ENCODE measurements around the gene SNX24.

Gene SNX24

DNA sequence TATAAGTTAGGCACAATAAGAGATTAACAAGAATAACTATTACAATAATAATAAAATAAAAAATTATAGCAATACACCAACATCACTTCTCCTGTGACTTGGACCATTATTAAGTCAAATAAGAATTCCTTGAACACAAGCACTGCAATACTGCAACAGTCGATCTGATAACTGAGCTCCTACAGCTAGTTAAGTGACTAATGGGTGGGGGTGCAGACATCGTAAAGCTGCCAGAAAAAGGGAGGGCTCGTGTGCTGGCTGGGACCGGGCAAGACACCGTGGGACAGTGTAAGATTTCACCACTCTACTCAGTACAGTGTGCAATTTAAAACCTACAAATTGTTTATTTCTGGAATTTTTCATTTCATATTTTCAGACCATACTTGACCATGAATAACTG lies 78.8 kb downstream of the SNX24 start:
- no peak for DNase-seq

DNA sequence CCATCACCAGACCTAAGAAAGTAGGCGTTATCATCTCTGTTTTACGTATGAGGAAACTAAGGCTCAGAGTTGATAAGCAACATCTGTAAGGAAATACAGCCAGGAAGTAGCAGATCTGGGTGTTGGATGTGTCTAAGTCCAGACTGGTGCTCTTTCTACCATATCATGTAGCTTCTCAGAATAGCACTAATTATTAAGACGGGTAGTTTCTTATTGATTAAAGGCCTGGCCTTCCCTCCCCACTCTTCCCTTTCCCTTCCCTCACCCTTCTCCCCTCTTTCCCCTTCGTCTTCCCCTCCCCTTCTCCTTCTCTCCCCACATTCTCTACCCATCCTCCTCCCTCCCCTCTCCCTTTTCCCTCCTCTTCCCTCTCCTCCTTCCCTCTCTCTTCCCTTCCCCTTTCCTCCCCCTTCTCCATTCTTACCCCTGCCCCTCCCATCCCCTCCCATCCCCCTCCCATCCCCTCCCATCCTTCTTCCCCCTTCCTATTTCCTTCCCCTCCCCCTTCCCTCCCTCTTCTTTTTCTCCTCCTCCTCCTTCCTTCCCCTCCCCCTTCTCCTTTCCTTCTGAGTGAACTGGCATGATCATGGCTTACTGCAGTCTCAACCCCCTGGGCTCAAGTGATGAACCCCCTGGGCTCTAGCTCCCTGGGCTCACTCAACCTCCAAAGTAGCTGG lies 79.4 kb downstream of the SNX24 start:
- DNase-seq: no peak

GRCh38 chr5:122929001-122929400 lies 83.6 kb downstream of the SNX24 start:
- no peak for DNase-seq

- DNase-seq: no peak
Measured at GRCh38 chr5:122929980-122930379, 84.6 kb downstream of the SNX24 start.

GRCh38 chr5:122933956-122934355 lies 88.5 kb downstream of the SNX24 start:
- DNase-seq: no peak

- no peak for DNase-seq
Measured at GRCh38 chr5:122936088-122936487, 90.7 kb downstream of the SNX24 start.

- no peak for DNase-seq
Measured at GRCh38 chr5:122937914-122938313, 92.5 kb downstream of the SNX24 start.

GRCh38 chr5:122940890-122941289 lies 95.5 kb downstream of the SNX24 start:
- no peak for DNase-seq

DNA sequence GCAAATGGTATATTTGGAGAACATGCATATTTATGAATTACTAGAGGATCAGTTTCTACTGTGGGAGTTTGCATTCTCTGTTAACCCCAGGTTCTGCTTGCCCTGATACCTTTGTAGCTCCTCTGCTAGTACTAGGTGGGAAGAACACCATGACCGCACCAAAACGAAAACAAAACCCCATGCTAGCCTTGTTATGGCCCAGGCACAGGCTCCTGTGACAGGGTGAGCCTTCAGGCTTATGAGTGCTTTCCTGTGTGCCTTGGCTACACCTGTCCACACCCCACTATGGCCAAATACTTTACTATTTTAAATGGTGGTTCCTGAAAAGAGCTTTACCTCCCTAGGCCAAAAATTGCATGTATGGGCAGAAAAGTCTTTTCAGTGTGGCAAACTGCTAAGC lies 96.3 kb downstream of the SNX24 start:
- DNase-seq: no peak

DNA sequence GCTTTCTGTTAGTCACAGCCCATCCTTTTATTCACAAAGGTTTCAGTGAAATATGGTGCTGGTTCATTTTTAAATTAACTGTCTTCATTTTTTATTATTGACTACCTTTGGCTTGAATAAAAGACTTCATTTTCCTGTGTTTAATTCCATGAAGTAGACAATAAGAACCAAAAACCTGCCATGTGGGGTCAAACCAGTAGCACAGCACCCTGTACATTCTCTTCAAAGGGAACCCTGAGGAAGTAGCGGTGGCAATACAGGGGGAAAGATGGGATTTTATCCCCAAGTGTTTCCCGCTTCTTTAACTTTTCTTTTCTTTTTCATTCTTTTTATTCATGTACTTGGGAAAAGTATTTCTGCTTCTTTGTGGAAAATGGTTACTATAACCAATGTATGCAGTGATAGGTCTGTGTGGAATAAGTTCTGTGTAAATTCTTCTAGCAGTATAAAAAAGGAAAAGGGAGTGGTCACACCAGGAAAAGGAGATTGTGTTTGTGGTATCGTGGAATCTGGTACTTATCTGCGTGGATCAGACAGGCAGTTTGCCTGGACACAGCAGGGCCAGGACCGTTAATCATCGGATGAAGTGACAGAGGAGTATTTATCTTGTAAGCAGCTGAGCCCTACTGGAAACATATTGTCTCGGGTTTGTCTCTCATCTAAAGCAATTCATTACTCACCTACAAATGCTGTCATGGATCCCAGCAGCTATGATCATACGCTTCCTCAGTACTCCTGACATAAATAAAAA lies 96.9 kb downstream of the SNX24 start:
- peak in 1 of 2 experiments; percentile 33 for DNase-seq

GRCh38 chr5:122943050-122943698 lies 97.8 kb downstream of the SNX24 start:
- no peak for DNase-seq

GRCh38 chr5:122944051-122944450 lies 98.6 kb downstream of the SNX24 start:
- DNase-seq: no peak

- DNase-seq: no peak
Measured at GRCh38 chr5:122947372-122947771, 102.0 kb downstream of the SNX24 start.

GRCh38 chr5:122947772-122948171 lies 102.4 kb downstream of the SNX24 start:
- no peak for DNase-seq

- DNase-seq: no peak
Measured at GRCh38 chr5:122948319-122948718, 102.9 kb downstream of the SNX24 start.

GRCh38 chr5:122951658-122952057 lies 106.2 kb downstream of the SNX24 start:
- DNase-seq: no peak

DNA sequence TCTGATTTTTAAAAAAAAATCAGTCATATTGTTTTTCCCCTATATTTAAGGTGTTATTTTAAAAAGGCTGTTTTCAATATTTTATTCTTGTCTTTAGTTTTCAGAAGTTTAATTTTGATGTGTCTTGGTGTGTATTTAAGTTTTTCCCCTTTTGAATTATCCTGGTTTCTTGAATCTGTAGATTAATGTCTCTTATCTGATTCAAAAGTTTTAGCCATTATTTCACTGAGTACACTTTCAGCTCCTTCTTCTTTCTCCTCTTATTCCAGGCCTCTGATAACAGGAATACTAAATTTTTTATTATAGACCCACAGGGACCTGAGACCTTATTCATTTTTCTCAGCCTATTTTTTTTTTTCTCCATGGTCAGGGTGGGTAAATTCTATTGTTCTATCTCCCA lies 109.3 kb downstream of the SNX24 start:
- DNase-seq: no peak

DNA sequence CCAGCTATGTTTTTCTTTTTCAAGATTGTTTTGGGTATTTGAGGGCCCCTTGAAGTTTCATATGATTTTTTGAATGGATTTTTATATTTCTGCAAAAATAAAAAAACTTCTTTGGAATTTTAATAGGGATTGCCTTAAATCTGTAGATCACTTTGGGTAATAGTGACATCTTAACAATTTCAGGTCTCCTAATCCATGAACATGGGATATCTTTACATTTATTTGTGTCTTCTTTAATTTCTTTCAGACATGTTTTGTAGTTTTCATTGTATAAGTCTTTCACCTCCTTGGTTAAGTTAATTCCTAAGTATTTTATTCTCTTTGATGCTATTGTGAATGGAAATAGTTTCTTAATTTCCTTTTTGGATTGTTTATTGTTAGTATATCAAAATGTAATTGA lies 112.0 kb downstream of the SNX24 start:
- DNase-seq: no peak

DNA sequence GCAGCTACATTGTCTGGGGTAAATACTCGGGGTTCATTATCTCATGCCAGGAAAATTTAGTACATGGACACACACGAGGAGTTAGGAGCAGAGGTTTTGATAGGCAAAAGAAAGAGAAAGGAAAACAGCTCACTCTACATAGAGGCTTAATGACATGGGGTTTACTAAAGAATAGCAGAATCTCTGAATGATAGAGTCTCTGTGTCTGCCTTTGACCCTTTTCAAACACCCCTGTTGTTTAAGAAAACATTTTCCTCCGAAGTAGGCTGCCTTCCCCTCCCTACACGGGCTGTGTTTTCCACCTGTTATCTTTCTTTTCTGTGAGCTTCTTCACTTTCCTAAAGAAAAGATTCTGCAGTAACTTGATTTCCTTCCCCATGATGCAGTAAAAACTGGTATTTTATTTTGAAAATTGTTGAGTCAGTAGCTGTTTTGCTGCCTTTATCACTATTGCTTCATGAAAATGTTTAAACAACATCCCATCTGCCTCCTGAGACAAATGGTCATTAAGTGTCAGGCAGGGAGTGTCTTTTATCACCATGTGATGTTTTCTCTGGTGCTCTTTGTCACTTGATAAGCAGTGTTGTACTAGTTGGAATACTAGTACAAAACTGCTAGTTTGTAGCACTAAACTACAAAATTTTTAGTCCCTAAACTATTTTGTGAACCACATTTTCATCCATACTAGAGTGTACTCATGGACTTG lies 114.5 kb downstream of the SNX24 start:
- DNase-seq: no peak

- DNase-seq: no peak
Measured at GRCh38 chr5:122963305-122963704, 117.9 kb downstream of the SNX24 start.

- peak in 1 of 2 experiments; percentile 20 for DNase-seq
Measured at GRCh38 chr5:122965111-122965510, 119.7 kb downstream of the SNX24 start.

DNA sequence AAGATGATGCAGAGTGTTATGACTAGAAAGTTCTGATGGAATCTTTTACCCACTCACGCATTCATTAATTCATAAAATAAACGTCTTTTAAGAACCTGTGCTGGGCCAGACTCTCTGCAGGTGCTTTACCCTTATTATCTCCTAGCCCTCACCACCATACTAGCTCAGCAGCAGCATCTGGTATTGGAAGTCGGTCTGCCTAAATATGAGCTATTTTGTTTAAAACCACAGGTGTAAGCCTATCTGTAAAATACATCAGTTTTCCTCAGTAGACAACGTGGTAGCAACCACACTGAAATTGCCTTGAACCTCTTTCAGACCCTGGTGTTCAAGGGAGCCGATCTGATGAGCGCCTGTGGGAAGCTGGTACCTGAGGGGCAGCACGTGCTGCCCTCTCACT lies 121.7 kb downstream of the SNX24 start:
- no peak for DNase-seq

DNA sequence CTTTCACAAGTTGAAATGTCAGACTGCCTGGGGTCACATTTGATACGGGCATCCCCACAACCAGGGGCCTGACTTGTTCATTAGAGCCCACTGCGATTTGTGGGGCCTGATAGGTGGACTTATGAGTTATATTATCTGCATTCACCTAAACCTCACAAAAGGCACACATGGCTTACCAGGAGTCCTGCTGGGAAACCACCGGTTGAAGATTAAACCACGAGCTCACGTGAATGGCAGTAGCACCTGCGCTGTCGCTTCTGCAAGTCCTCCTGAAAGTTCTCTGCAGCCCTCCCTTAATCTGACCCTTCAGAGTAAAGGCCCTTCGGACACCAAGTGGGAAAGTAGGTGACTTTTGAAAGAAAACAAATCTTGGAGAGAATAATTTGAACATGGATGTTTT lies 122.2 kb downstream of the SNX24 start:
- no peak for DNase-seq
